GF-D8 (cell line): ENCODE results near the gene UPF3B.
"Not testable (repeated sequence)": the region's sequence is repeated elsewhere in the genome, so short reads cannot be mapped to it uniquely, and the experiment has no call there.

ENCODE experiments used
- DNase-seq: peaks from one replicate; lab custom pipeline; 2025; lab: John Stamatoyannopoulos, UW

UPF3B gene, protein sequence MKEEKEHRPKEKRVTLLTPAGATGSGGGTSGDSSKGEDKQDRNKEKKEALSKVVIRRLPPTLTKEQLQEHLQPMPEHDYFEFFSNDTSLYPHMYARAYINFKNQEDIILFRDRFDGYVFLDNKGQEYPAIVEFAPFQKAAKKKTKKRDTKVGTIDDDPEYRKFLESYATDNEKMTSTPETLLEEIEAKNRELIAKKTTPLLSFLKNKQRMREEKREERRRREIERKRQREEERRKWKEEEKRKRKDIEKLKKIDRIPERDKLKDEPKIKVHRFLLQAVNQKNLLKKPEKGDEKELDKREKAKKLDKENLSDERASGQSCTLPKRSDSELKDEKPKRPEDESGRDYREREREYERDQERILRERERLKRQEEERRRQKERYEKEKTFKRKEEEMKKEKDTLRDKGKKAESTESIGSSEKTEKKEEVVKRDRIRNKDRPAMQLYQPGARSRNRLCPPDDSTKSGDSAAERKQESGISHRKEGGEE

DNA sequence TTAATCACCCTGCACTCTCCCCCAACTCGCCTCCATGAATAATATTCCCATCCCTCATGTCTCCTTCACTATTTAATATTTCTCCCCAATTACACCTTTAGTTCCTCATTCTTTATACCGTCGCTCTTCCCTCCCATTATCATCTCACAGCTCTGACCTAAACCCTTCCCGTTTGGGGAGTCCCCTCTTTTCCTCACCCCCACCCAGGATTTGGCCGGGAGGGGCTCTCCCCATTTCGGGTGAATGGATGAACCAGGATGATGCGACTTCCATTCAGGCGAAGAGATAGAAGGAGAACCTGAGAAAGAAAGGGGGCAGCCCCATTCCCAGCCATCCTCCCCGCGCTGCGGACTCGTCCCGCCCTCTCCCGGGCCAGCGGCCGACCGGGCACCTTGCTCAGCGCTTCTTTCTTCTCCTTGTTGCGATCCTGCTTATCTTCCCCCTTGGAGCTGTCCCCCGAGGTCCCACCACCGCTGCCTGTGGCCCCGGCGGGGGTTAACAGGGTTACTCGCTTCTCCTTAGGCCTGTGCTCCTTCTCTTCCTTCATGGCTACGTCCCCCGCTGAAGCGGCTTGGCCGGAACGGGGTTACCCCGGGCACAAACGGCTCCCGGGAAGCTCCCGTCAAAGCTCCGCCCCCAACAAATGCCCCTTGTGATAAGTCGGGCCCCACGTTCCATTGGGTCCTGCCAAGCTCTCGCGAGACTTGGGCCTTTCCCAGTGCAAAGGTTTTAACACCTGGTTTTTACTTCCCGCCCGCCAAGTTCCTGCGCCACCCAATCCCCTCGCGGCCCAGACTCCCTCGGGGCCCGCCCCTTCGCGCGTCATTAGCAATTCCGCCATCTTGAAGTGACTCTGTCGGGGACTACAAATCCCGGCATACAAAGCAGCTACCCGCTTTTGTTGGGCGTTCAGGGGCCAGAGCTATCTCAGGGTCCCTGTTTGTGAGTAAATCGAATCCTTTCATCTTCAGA is at the start of gene UPF3B:
Gene UPF3B (minus strand): TSS at position 582 of the 972 bp plus-strand sequence. CDS start 35 bp downstream, at position 547.
- DNase-seq = peak; percentile 92

GRCh38 chrX:119900976-119901375 is 48.2 kb upstream of the UPF3B start:
- DNase-seq = no peak

GRCh38 chrX:119899125-119899524 is 46.4 kb upstream of the UPF3B start:
- peak; percentile 69 for DNase-seq

GRCh38 chrX:119895843-119896326 is 43.1 kb upstream of the UPF3B start, which contains the start of gene AKAP14:
Gene AKAP14, plus strand, starts transcription at chrX:119895893. Its CDS starts 7,331 bp downstream, at chrX:119903224.
- no peak for DNase-seq

- not testable (repeated sequence) for DNase-seq
Observed at GRCh38 chrX:119891961-119892692, 39.4 kb upstream of the UPF3B start.

GRCh38 chrX:119890626-119891025 is 37.9 kb upstream of the UPF3B start:
- not testable (repeated sequence) for DNase-seq

- DNase-seq = no peak
Observed at GRCh38 chrX:119887721-119888425, 35.1 kb upstream of the UPF3B start.

GRCh38 chrX:119885554-119886428 is 33.0 kb upstream of the UPF3B start:
- DNase-seq = peak; percentile 43

DNA sequence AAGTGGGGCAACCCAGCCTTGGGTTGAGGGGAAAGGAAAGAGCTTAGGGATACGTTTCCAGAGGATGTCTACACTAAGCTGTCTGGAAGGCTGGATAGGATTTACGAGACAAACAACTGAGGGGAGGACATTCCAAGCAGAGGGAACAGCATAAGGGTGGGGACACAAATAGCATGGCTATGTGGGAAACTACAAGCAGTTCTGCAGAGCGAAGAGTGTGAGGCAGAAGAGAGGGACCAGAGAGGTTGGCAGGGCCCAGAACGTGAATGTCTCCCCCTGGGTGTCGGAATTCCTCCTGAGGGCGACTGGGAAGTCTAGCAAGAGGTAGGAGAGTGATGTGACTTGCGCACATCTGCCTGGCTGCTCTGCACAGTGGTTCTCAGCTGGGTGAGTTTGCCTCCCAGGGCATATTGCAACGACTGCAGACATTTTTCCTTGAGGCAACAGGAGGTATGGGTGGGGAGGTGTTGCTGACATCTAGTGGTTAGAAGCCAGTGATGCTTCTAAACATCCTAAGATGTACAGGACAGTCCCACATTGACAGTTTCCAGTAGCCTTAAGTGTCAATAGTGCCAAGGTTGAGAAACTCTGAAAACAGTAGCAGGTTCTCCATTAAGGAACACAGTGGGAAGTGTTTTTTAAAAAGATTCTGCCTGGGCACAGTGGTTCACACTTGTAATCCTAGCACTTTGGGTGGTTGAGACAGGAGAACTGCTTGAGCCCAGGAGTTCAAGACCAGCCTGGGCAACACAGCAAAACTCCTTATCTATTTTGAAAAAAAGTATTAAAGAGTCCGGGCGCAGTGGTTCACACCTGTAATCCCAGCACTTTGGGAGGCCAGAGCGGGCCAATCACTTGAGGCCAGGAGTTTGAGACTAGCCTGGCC is 28.0 kb upstream of the UPF3B start:
- peak; percentile 4 for DNase-seq

- no peak for DNase-seq
Observed at GRCh38 chrX:119880076-119880475, 27.3 kb upstream of the UPF3B start.

DNA sequence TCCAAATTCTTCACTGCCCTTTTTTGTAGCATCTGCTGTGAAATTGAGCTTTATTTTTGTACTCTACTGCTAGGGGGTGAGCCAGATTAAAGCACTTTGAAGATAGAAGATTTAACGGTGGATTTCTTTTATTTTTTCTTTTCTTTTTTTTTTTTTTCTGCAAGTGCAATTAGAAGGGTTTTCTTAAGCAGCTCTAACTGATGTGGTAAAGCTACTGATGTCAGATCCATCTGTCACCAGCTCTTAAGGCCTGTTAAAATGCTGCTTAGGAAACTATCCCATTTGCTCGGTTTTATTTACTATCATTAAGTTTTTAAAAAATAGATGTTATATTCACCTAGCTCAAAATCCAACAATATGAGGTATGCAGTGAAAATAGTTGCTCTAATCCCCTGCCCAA is 26.0 kb upstream of the UPF3B start:
- DNase-seq = no peak

DNA sequence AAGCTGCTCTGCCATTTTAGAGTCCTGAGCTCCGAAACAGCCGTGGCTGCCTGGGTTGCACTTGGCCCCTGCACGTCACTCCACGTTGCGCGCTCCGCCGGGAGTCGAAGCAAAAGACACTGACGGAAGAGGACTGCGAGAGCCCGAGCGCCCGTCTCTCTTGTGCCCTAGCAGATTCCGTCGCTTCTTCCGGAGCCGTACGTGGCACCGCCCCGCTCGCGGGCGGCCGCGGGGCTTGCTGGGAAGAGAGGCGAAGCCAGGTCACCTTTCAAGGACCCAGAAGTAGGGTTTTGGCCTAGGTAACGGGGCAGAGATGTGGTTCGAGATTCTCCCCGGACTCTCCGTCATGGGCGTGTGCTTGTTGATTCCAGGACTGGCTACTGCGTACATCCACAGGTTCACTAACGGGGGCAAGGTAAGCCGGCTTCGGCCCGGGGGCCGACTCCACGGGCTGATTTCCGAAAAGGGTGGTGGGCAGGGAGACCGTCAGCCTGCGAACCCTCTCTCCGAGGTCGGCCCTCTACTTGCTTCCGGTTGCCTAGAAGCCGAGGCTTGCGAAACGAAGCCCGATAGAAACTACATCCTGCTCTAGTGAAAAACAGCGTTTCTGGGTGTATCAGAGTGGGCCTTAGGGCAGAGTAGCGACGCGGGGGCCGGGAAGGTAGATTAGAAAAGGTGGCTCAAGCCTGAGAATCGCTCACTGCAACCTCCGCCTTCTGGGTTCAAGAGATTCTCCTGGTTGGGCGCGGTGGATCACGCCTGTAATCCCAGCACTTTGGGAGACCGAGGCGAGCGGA is 19.0 kb upstream of the UPF3B start, which contains the start of the genes NDUFA1 and RNF113A:
Gene NDUFA1 (plus strand): TSS at position 234 of the 797 bp plus-strand sequence. CDS start 80 bp downstream, at position 314.
Gene RNF113A (minus strand): TSS at position 135 of the 797 bp plus-strand sequence. CDS start 120 bp downstream, at position 15.
- DNase-seq = peak; percentile 74

- no peak for DNase-seq
Observed at GRCh38 chrX:119871245-119871598, 18.5 kb upstream of the UPF3B start.

GRCh38 chrX:119870626-119871131 is 17.9 kb upstream of the UPF3B start:
- no peak for DNase-seq

DNA sequence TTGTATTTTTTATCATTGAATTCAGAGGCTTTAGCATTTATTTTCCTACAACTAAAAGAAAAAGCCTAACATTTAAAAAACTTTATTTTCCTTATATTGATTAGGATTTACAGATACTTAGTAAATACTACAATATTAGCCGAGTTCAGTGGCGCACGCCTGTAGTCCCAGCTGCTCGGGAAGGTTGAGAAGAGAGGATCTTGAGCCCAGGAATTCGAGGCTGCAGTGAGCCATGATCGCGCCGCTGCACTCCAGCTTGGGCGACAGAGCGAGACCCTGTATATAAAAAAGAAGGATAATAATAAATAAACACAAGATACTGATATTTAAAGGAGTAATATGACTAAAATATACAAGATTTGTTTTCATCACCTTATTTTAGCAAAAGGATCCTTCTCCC is 681 bp upstream of the UPF3B start:
- DNase-seq = no peak

DNA sequence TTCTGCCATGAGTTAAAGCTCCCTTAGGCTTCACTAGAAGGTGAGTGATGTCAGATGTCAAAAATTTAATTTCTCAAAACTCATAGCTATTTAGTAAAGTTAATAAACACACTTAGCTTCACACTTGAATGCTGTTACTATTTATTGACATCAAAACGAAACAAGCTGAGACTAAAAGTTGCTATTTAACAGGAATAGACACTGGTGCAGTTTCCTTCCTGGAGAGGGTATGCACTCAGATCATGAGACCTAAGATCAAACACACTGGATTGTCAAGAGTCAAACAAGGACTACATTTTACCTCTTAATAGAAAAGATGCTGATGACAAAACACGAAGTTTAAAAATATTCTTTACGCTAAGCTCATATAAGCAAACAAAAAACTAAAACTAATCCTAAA is 18.9 kb downstream of the UPF3B start:
- DNase-seq = no peak

DNA sequence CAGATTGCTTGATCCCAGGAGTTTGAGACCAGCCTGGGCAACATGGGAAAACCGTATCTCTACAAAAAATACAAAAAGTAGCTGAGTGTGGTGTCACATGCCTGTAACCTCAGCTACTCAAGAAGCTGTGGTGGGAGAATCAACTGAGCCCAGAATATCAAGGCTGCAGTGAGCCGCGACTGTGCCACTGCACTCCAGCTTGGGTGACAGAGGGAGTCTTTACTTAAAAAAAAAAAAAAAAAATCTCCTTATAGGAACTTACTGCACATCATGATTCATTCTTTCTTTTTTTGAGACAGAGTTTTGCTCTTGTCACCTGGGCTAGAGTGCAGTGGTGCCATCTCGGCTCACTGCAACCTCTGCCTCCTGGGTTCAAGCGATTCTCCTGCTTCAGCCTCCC is 24.3 kb downstream of the UPF3B start:
- no peak for DNase-seq
